WTC11 (cell line): ENCODE results near the gene IQGAP3.

Source experiments
- CREM ChIP-seq: sonication (generic); formaldehyde crosslinking; IDR thresholded peaks from 2 replicates; pipeline ENCODE4 v1.8.1; 2022; ENCODE audit warnings: mild to moderate bottlenecking, missing genetic modification reagents, moderate library complexity
- CTCF ChIP-seq: fragments of 200-600 bp; IDR thresholded peaks from 2 replicates; pipeline ENCODE4 v1.8.0; 2022; ENCODE audit warnings: antibody characterized with exemption
- E2F4 ChIP-seq: sonication (generic); formaldehyde crosslinking; IDR thresholded peaks from 2 replicates; pipeline ENCODE4 v1.8.1; 2022; ENCODE audit warnings: low read depth, mild to moderate bottlenecking, moderate library complexity, missing genetic modification reagents, borderline replicate concordance
- FOXJ3 ChIP-seq: sonication (generic); formaldehyde crosslinking; IDR thresholded peaks from 2 replicates; pipeline ENCODE4 v1.9.0; 2021; ENCODE audit warnings: missing genetic modification reagents, mild to moderate bottlenecking, borderline replicate concordance
- IRF1 ChIP-seq: sonication (generic); formaldehyde crosslinking; IDR thresholded peaks from 2 replicates; pipeline ENCODE4 v1.8.0; 2023; ENCODE audit warnings: missing genetic modification reagents
- MAX ChIP-seq: sonication (generic); formaldehyde crosslinking; IDR thresholded peaks from 2 replicates; pipeline ENCODE4 v1.8.0; 2022; ENCODE audit warnings: mild to moderate bottlenecking, missing genetic modification reagents
- NR1H2 ChIP-seq: sonication (generic); formaldehyde crosslinking; IDR thresholded peaks from 2 replicates; pipeline ENCODE4 v1.9.0; 2021; ENCODE audit warnings: mild to moderate bottlenecking, moderate library complexity, missing genetic modification reagents
- PREB ChIP-seq: sonication (generic); formaldehyde crosslinking; IDR thresholded peaks from 2 replicates; pipeline ENCODE4 v1.8.1; 2022; ENCODE audit warnings: mild to moderate bottlenecking, missing genetic modification reagents, moderate library complexity, borderline replicate concordance
- TCF7 ChIP-seq: sonication (generic); formaldehyde crosslinking; IDR thresholded peaks from 2 replicates; pipeline ENCODE4 v1.8.0; 2022; ENCODE audit warnings: mild to moderate bottlenecking, low read depth, missing genetic modification reagents, moderate library complexity
- ZNF219 ChIP-seq: sonication (generic); formaldehyde crosslinking; IDR thresholded peaks from 2 replicates; pipeline ENCODE4 v1.8.0; 2023; ENCODE audit warnings: missing genetic modification reagents, mild to moderate bottlenecking, borderline replicate concordance
- ZNF396 ChIP-seq: fragments of 250-450 bp; sonication (Bioruptor Pico); IDR thresholded peaks from 2 replicates; pipeline ENCODE4 v1.8.0; 2021; ENCODE audit warnings: mild to moderate bottlenecking, moderate library complexity, borderline replicate concordance

GRCh38 chr1:156497743-156498431 lies 74.5 kb downstream of the IQGAP3 start:
- no peak for TF ChIP-seq CTCF
- TF ChIP-seq NR1H2 (CRISPR knock-in tag), result no peak
- TF ChIP-seq PREB, result no peak
- TF ChIP-seq FOXJ3 (CRISPR knock-in tag), result no peak
- no peak for TF ChIP-seq TCF7 (CRISPR knock-in tag)
- TF ChIP-seq ZNF396 (CRISPR knock-in tag), result no peak
- TF ChIP-seq CREM, result no peak
- no peak for TF ChIP-seq ZNF219 (CRISPR knock-in tag)
- no peak for TF ChIP-seq E2F4 (CRISPR knock-in tag)
- TF ChIP-seq MAX (CRISPR knock-in tag), result no peak
- TF ChIP-seq IRF1 (CRISPR knock-in tag), result no peak
